HK-2 (cell line): ENCODE measurements around the gene TEPSIN.

Source experiments
- DNase-seq: peaks from one replicate; pipeline ENCODE4 v3.0.0-alpha.2; 2018; ENCODE audit not compliant: unreplicated experiment

The TEPSIN gene

DNA sequence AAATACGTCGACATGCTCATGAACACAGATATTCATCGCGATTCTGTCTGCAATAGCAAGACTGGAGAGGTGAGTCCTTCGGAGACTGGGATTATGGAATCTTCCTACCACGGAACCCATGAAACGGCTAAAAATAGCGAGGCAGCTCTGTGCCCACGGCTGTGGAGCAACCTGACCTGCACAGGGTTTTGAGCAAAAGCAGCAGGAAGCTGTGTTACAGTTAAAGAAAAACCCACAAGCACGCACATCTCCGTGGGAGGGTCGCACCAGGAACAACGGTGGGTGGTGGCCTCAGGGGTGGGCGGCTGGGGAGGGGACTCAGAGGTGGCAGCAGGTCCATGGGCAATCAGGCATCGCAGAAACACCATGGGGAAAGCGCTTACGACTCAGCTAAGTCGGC lies 31.4 kb upstream of the TEPSIN start:
- no peak for DNase-seq

GRCh38 chr17:81267390-81268067 lies 28.7 kb upstream of the TEPSIN start:
- DNase-seq = no peak

- DNase-seq = no peak
Observed at GRCh38 chr17:81265576-81265975, 26.7 kb upstream of the TEPSIN start.

DNA sequence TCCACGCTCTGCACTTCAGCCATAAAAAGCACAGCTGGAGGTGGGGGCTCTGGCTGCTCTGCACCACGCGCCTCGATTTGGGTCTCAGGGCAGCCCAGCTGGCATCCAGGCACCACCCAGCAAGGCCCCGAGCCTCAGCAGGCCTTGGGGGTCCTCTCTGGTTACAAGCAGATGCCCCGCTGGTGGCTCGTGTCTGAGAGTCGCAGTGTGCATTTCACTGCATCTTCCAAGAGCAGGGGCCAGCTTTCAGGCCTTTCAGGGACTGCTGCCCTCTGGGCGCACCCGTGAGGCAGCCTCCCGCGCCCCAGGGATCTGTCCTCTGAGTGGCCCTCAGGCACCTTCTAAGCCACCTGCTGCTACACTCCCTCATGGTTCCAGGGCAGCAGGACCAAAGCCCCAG lies 25.8 kb upstream of the TEPSIN start:
- no peak for DNase-seq

- no peak for DNase-seq
Observed at GRCh38 chr17:81263371-81264181, 24.7 kb upstream of the TEPSIN start.

DNA sequence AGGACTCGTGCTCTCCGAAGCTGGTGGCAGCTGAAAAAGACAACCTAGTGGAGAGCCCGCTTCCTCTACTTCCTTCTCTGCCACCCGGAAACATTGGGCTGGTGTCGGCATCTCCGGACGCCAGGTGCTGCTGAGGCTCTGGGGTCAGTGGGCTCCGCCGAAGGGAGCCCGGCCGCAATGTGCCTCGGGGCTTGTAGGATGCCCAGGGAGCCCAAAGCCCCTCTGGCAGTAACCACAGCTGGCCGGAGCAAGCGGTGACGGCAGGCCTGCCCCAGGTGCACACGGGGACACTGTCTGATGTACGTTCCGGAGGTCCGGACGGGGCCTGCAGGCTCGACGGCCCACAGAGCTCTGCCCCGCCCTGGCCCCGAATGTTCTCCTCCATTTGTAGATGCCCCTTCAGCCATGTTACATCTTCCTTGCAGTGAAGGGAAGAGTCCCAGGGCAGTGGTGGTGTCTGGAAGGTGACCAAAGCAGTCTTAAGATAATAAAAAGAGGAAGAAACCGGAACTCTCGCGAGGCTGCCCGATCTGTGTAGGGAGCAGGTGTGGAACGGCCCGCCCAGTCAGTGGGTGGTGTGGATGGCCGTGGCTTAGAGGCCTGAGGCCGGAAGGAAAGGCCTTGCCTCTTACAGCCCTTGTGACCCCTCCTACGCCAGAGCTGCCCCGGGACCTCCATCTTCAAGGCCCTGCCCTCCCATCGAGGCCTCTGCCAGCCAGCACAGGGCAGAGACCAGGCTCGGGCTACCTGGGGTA lies 22.9 kb upstream of the TEPSIN start:
- DNase-seq = no peak

- DNase-seq = no peak
Observed at GRCh38 chr17:81261096-81261495, 22.2 kb upstream of the TEPSIN start.

GRCh38 chr17:81260641-81261040 lies 21.8 kb upstream of the TEPSIN start:
- no peak for DNase-seq

GRCh38 chr17:81260171-81260570 lies 21.3 kb upstream of the TEPSIN start:
- DNase-seq = no peak

DNA sequence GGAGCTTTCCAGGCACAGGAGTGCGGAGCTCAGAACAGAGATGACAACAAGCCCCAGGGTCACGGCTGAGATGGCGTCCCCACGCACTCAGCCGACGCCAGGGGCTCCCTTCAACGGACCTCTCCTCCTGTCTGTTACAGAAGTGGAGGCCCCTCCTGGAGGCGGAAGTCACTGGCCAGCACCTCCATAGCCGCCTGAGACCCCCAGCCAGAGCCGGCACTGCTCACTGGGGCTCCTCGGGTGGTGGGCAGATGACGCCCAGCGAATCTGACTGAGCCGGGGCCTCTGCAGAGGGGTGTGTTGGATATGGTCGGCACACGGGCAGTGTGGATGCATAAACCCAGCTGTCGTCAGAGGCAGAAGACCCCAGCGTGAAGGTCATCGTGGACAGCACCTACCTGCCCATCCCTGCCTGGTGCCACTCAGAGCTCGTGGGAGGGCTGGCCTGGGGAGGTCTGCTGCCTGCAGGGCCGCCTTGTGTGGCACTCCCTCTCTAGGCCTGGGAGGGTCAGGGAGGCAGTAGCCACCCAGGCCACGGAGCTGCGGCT lies 20.3 kb upstream of the TEPSIN start:
- DNase-seq = no peak

DNA sequence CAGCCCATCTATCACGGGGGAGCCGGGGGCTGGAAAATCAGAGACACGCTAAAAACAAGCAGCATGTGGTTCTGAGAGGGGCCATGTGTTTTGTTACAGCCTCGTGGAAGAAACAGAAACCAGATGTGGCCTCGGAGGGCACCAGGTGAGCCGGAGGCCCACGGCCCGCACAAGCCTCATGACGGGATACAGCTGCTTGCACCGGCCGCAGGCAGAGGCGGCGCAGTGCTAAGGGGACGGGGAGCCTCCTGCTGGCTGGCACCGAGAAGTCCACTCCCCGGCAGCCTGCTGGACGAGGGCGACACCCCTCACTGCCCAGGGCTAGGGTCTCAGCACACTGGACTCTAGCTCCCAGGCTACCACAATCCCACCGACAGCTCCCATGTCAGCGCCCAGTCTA lies 19.4 kb upstream of the TEPSIN start:
- DNase-seq = no peak

- DNase-seq = no peak
Observed at GRCh38 chr17:81257533-81257932, 18.7 kb upstream of the TEPSIN start.

GRCh38 chr17:81256616-81257015 lies 17.8 kb upstream of the TEPSIN start:
- DNase-seq = peak; percentile 59

DNA sequence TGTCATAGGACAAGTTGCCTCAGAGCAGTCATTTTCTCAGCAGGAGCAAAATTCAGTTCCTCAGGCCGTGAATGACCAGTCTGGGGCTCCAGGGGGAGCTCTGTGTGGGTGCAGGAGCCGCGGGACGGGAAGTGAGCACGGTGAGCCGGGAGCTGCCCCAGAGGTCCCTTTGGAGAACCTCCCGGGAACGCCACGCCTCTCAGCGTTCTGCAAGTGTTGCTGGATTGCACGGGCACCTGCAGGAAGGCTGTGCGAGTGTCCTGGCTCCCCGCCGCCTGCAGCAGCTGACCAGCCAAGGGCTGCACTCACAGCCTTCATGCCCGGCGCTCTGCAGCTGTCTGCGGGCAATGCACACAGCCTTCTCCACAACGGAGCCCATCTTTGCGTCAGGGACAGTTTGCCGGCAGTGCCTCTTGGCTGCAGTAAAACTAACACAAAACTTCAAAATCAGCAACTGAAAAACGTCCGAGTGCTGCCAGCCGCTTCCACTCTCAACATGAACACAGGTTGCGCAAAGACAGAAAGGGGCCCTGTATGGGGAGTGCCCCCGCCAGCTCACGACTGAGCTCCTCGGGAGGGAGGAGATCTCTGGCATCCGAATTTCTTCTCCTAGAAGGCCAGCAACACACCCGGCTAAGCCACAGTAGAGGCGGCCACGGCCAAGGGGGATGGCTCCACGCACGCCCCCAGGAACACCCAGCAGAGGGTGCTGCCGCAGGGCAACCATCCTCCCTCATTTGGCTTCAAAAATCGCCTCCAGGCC lies 16.3 kb upstream of the TEPSIN start:
- peak; percentile 86 for DNase-seq

- DNase-seq = no peak
Observed at GRCh38 chr17:81253358-81254131, 14.7 kb upstream of the TEPSIN start.

DNA sequence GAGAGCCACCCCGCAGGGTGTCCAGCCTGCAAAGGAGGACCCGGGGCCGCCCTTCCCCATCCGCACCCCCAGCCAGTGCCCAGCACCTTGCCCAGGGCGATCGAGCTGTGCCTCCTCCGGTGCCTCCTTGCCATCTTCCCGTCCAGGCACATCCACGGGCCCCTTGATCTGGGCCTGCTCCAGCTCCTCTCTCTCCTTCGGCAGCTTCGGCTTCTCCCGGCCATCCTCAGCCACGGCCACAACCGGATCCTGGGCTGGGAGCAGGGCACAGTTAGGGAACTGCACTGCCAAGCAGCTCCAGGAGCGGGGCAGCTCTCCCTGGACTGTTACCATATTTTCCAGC lies 14.1 kb upstream of the TEPSIN start:
- no peak for DNase-seq

GRCh38 chr17:81252326-81252986 lies 13.6 kb upstream of the TEPSIN start:
- DNase-seq = no peak

GRCh38 chr17:81251709-81252301 lies 12.9 kb upstream of the TEPSIN start:
- DNase-seq = no peak

- DNase-seq = no peak
Observed at GRCh38 chr17:81251094-81251708, 12.3 kb upstream of the TEPSIN start.
